ENCODE measurements around the gene DLGAP3. TPM values are rescaled to one million over a fixed set of nuclear protein-coding genes. Genes with fewer than 3 reads are reported as not detected.

DLGAP3 gene
- total RNA-seq, 1 experiment from 2014 or later, result 0.27 TPM

DNA sequence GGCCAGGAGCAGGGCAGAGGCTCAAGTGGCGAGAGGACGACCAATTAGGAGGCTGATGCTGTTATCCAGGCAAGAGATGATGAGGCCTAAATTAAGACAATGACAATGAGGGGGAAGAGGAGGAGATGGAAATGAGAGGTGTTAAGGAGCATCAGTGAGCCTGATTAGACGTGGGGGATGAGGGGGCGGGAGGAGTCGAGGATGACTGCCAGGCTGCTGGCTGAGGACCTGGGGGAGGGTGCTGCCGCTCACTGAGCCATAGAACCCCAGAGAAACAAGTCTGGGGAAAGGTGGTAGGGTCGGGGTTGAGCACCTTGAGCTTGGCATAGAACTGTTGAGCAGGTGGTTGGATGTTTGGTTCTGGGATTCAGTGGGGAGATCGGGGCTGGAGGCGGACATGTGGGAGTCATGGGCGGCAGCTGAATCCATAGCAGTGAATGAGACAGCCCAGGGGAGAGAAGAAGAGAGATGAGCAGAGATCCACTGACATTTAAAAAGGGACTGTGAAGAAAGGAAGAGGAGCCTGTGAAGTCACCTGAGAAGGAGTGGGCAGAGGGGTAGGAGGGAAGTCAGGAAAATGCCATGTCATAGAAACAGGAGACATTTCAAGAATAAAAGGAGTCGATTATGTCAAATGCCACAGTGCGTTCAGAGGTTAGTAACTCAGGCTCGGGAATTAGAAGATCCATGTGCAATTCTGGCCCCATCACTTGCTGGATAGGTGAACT lies 28.5 kb downstream of the DLGAP3 start:
- DNase-seq (ENCODE audit: low read depth, low spot score) (no peak), ATAC-seq (no peak)
- POLR2A ChIA-PET, result no interaction called here
- Histone ChIP-seq H3K4me1 (ENCODE audit: control insufficient read depth in 1 of 2, insufficient read depth in 2 of 2, low read length in 2 of 2) (no peaks in the 10 kb centered on the region), H3K4me2 (ENCODE audit: low read length) (no peak overlapping the region), H2AFZ (ENCODE audit: low read depth, low read length, poor library complexity, severe bottlenecking) (no peak overlapping the region), H3K9me3 (ENCODE audit: control insufficient read depth in 1 of 2, insufficient read depth in 1 of 2, low read depth in 1 of 2, low read length in 2 of 2) (no peaks in the 10 kb centered on the region), H3K79me2 (ENCODE audit: insufficient read depth, low read length) (no peaks in the 10 kb centered on the region), H4K20me1 (ENCODE audit: insufficient read depth) (no peaks in the 10 kb centered on the region), H3K27me3 (ENCODE audit: insufficient read depth, low read length) (peaks cover 34% of the 10 kb centered on the region), H3K36me3 (ENCODE audit: control insufficient read depth in 1 of 2, insufficient read depth in 2 of 2, low read length in 2 of 2) (no peaks in the 10 kb centered on the region), H3K27ac (ENCODE audit: low read depth, low read length) (no peak overlapping the region), H3K9me2 (ENCODE audit: insufficient read depth) (no peaks in the 10 kb centered on the region), H3K9ac (ENCODE audit: low read length) (no peak overlapping the region), H3K4me3 (replicated peaks in 1 of 2; ENCODE audit: low read depth in 1 of 2, low read length in 2 of 2) (no peak overlapping the region)
- no peak for TF ChIP-seq ELF1 (IDR thresholded peaks at IDR 0.05; ENCODE audit: borderline replicate concordance, low read depth)
- no peak for TF ChIP-seq EGR1 (IDR thresholded peaks at IDR 0.05; ENCODE audit: low read depth)
- no peak for TF ChIP-seq EZH2 (IDR thresholded peaks at IDR 0.05)
- TF ChIP-seq RAD21 (IDR thresholded peaks at IDR 0.05; ENCODE audit: low read depth), result no peak
- no peak for TF ChIP-seq EZH2phosphoT487 (IDR thresholded peaks at IDR 0.05; ENCODE audit: borderline replicate concordance)
- no peak for TF ChIP-seq MAX (IDR thresholded peaks at IDR 0.05)
- no peak for TF ChIP-seq ZNF274 (IDR thresholded peaks at IDR 0.05; ENCODE audit: low read depth, low read length)
- TF ChIP-seq, protein P1, sequence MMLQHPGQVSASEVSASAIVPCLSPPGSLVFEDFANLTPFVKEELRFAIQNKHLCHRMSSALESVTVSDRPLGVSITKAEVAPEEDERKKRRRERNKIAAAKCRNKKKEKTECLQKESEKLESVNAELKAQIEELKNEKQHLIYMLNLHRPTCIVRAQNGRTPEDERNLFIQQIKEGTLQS (IDR thresholded peaks at IDR 0.05), result no peak
- TF ChIP-seq POLR2A (IDR thresholded peaks at IDR 0.05; ENCODE audit: borderline replicate concordance, extremely low read depth, insufficient read depth, insufficient read length), result no peak
- no peak for TF ChIP-seq TCF7L2 (IDR thresholded peaks at IDR 0.05; ENCODE audit: borderline replicate concordance, extremely low read depth, insufficient read depth, insufficient read length)
- RAD21 ChIA-PET (ENCODE audit: low non-redundant PET in 1 of 2, low total read pairs in 2 of 2, uncharacterized antibody in 2 of 2, unreplicated experiment in 2 of 2), result no interaction called here
- CTCF ChIA-PET, result no interaction called here
- no TSS peak for BruUV-seq (replicated peaks)
- intact Hi-C loops (cut with micrococcal nuclease), result no loop called here

- ChIA-PET POLR2A (no interaction called here), CTCF (no interaction called here), RAD21 (ENCODE audit: low non-redundant PET in 1 of 2, low total read pairs in 2 of 2, uncharacterized antibody in 2 of 2, unreplicated experiment in 2 of 2) (no interaction called here)
- H2AFZ ChIP-seq (ENCODE audit: low read depth, low read length, poor library complexity, severe bottlenecking), result no peak overlapping the region
- H3K9ac ChIP-seq (ENCODE audit: low read length), result no peak overlapping the region
- H3K27ac ChIP-seq (ENCODE audit: low read depth, low read length), result no peak overlapping the region
- no peaks in the 10 kb centered on the region for H4K20me1 ChIP-seq (ENCODE audit: insufficient read depth)
- no peak overlapping the region for H3K4me2 ChIP-seq (ENCODE audit: low read length)
- H3K79me2 ChIP-seq (ENCODE audit: insufficient read depth, low read length), result no peaks in the 10 kb centered on the region
- no peaks in the 10 kb centered on the region for H3K4me1 ChIP-seq (ENCODE audit: control insufficient read depth in 1 of 2, insufficient read depth in 2 of 2, low read length in 2 of 2)
- no peaks in the 10 kb centered on the region for H3K9me3 ChIP-seq (ENCODE audit: control insufficient read depth in 1 of 2, insufficient read depth in 1 of 2, low read depth in 1 of 2, low read length in 2 of 2)
- DNase-seq (ENCODE audit: low read depth, low spot score) (no peak), ATAC-seq (no peak)
- intact Hi-C loops (cut with micrococcal nuclease), result no loop called here
- H3K4me3 ChIP-seq (replicated peaks in 1 of 2; ENCODE audit: low read depth in 1 of 2, low read length in 2 of 2), result no peak overlapping the region
- H3K36me3 ChIP-seq (ENCODE audit: control insufficient read depth in 1 of 2, insufficient read depth in 2 of 2, low read length in 2 of 2), result no peaks in the 10 kb centered on the region
- peaks cover 34% of the 10 kb centered on the region for H3K27me3 ChIP-seq (ENCODE audit: insufficient read depth, low read length)
- no peaks in the 10 kb centered on the region for H3K9me2 ChIP-seq (ENCODE audit: insufficient read depth)
- no TSS peak for BruUV-seq (replicated peaks)
- TF ChIP-seq EGR1 (IDR thresholded peaks at IDR 0.05; ENCODE audit: low read depth), result no peak
- TF ChIP-seq POLR2AphosphoS5 (IDR thresholded peaks at IDR 0.05; ENCODE audit: low read depth, low read length), result no peak
- no peak for TF ChIP-seq ELF1 (IDR thresholded peaks at IDR 0.05; ENCODE audit: borderline replicate concordance, low read depth)
- TF ChIP-seq RAD21 (IDR thresholded peaks at IDR 0.05; ENCODE audit: low read depth), result no peak
- TF ChIP-seq CEBPB (IDR thresholded peaks at IDR 0.05; ENCODE audit: low read depth), result no peak
- TF ChIP-seq, protein P2, sequence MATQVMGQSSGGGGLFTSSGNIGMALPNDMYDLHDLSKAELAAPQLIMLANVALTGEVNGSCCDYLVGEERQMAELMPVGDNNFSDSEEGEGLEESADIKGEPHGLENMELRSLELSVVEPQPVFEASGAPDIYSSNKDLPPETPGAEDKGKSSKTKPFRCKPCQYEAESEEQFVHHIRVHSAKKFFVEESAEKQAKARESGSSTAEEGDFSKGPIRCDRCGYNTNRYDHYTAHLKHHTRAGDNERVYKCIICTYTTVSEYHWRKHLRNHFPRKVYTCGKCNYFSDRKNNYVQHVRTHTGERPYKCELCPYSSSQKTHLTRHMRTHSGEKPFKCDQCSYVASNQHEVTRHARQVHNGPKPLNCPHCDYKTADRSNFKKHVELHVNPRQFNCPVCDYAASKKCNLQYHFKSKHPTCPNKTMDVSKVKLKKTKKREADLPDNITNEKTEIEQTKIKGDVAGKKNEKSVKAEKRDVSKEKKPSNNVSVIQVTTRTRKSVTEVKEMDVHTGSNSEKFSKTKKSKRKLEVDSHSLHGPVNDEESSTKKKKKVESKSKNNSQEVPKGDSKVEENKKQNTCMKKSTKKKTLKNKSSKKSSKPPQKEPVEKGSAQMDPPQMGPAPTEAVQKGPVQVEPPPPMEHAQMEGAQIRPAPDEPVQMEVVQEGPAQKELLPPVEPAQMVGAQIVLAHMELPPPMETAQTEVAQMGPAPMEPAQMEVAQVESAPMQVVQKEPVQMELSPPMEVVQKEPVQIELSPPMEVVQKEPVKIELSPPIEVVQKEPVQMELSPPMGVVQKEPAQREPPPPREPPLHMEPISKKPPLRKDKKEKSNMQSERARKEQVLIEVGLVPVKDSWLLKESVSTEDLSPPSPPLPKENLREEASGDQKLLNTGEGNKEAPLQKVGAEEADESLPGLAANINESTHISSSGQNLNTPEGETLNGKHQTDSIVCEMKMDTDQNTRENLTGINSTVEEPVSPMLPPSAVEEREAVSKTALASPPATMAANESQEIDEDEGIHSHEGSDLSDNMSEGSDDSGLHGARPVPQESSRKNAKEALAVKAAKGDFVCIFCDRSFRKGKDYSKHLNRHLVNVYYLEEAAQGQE (IDR thresholded peaks at IDR 0.05; ENCODE audit: low read depth), result no peak
- TF ChIP-seq YY1 (IDR thresholded peaks at IDR 0.05; ENCODE audit: extremely low read depth, insufficient replicate concordance, low read depth, low read length), result no peak
- TF ChIP-seq EZH2phosphoT487 (IDR thresholded peaks at IDR 0.05; ENCODE audit: borderline replicate concordance), result no peak
- no peak for TF ChIP-seq ZFX (IDR thresholded peaks at IDR 0.05)
These were observed 29.5 kb downstream of the DLGAP3 start for GRCh38 chr1:34899906-34900305.

All from HCT116 (cell line).